C4-2B (cell line): ENCODE results near the gene CENPP.

Experiments used
- CTCF ChIP-seq: fragments of 450-650 bp; conservative IDR thresholded peaks from 2 replicates; pipeline ENCODE4 v1.5.1; 2017; ENCODE audit warnings: mild to moderate bottlenecking
- ZFX ChIP-seq: fragments of 450-650 bp; IDR thresholded peaks from 2 replicates; pipeline ENCODE4 v1.6.1; 2017

GRCh38 chr9:92359394-92359995 is 33.7 kb downstream of the CENPP start:
- TF ChIP-seq CTCF (no peak), ZFX (no peak)
